ENCODE results near the gene TECTA.

TECTA gene

GRCh38 chr11:121091492-121092152 lies 9.4 kb upstream of the TECTA start:
- H4K20me1 ChIP-seq (ENCODE audit: insufficient read depth, low read length): no peaks in the 10 kb centered on the region
- no peak for TF ChIP-seq EZH2 (optimal IDR thresholded peaks at IDR 0.05; ENCODE audit: low read depth, low read length)
- no peak for TF ChIP-seq CTCF (IDR thresholded peaks at IDR 0.05; ENCODE audit: low read length)
- H3K36me3 ChIP-seq (replicated peaks; ENCODE audit: insufficient read depth, low read length): no peaks in the 10 kb centered on the region
- no peaks in the 10 kb centered on the region for H3K27me3 ChIP-seq (replicated peaks; ENCODE audit: insufficient read depth, low read length)
- H3K4me1 ChIP-seq (ENCODE audit: low read length): no peaks in the 10 kb centered on the region
- DNase-seq: no peak
- no peak overlapping the region for H3K9ac ChIP-seq (ENCODE audit: low read length)
- no peaks in the 10 kb centered on the region for H3K79me2 ChIP-seq (ENCODE audit: low read length)
- no peaks in the 10 kb centered on the region for H3K9me2 ChIP-seq (replicated peaks; ENCODE audit: insufficient read depth, low read length)
- no peak overlapping the region for H3K27ac ChIP-seq (ENCODE audit: low read length)
- no peaks in the 10 kb centered on the region for H3F3A ChIP-seq (ENCODE audit: insufficient read depth, low read length)
- H3K9me3 ChIP-seq (replicated peaks; ENCODE audit: insufficient read depth, low read length): no peaks in the 10 kb centered on the region
- no peak overlapping the region for H2AFZ ChIP-seq (ENCODE audit: low read length)
- H3K4me3 ChIP-seq (ENCODE audit: low read length): no peak overlapping the region
- H3K4me2 ChIP-seq (ENCODE audit: low read depth, low read length): no peak overlapping the region

- no peaks in the 10 kb centered on the region for H3K27me3 ChIP-seq (replicated peaks; ENCODE audit: insufficient read depth, low read length)
- no peaks in the 10 kb centered on the region for H3K4me1 ChIP-seq (ENCODE audit: low read length)
- no peaks in the 10 kb centered on the region for H3K36me3 ChIP-seq (replicated peaks; ENCODE audit: insufficient read depth, low read length)
- no peaks in the 10 kb centered on the region for H4K20me1 ChIP-seq (ENCODE audit: insufficient read depth, low read length)
- H3K9ac ChIP-seq (ENCODE audit: low read length): no peak overlapping the region
- H2AFZ ChIP-seq (ENCODE audit: low read length): no peak overlapping the region
- H3K4me2 ChIP-seq (ENCODE audit: low read depth, low read length): no peak overlapping the region
- no peak for TF ChIP-seq EZH2phosphoT487 (IDR thresholded peaks at IDR 0.05; ENCODE audit: low read length)
- no peak for TF ChIP-seq EZH2 (optimal IDR thresholded peaks at IDR 0.05; ENCODE audit: low read depth, low read length)
- no peaks in the 10 kb centered on the region for H3K79me2 ChIP-seq (ENCODE audit: low read length)
- no peak overlapping the region for H3K27ac ChIP-seq (ENCODE audit: low read length)
- no peaks in the 10 kb centered on the region for H3K9me3 ChIP-seq (replicated peaks; ENCODE audit: insufficient read depth, low read length)
- H3K4me3 ChIP-seq (ENCODE audit: low read length): no peak overlapping the region
- no peaks in the 10 kb centered on the region for H3K9me2 ChIP-seq (replicated peaks; ENCODE audit: insufficient read depth, low read length)
- H3F3A ChIP-seq (ENCODE audit: insufficient read depth, low read length): no peaks in the 10 kb centered on the region
- no peak for DNase-seq
Observed at GRCh38 chr11:121095561-121095960, 5.5 kb upstream of the TECTA start.

- Histone ChIP-seq H3F3A (ENCODE audit: insufficient read depth, low read length) (no peaks in the 10 kb centered on the region), H3K79me2 (ENCODE audit: low read length) (no peaks in the 10 kb centered on the region), H3K4me3 (ENCODE audit: low read length) (no peak overlapping the region), H3K27me3 (replicated peaks; ENCODE audit: insufficient read depth, low read length) (no peaks in the 10 kb centered on the region), H3K4me2 (ENCODE audit: low read depth, low read length) (no peak overlapping the region), H4K20me1 (ENCODE audit: insufficient read depth, low read length) (no peaks in the 10 kb centered on the region), H3K9me3 (replicated peaks; ENCODE audit: insufficient read depth, low read length) (no peaks in the 10 kb centered on the region), H3K9ac (ENCODE audit: low read length) (no peak overlapping the region), H2AFZ (ENCODE audit: low read length) (no peak overlapping the region), H3K36me3 (replicated peaks; ENCODE audit: insufficient read depth, low read length) (no peaks in the 10 kb centered on the region), H3K9me2 (replicated peaks; ENCODE audit: insufficient read depth, low read length) (no peaks in the 10 kb centered on the region), H3K4me1 (ENCODE audit: low read length) (no peaks in the 10 kb centered on the region), H3K27ac (ENCODE audit: low read length) (no peak overlapping the region)
- TF ChIP-seq CTCF (IDR thresholded peaks at IDR 0.05; ENCODE audit: low read length): no peak
- TF ChIP-seq EZH2 (optimal IDR thresholded peaks at IDR 0.05; ENCODE audit: low read depth, low read length): no peak
- TF ChIP-seq EZH2phosphoT487 (IDR thresholded peaks at IDR 0.05; ENCODE audit: low read length): no peak
- DNase-seq: no peak
Observed at GRCh38 chr11:121099364-121099763, 1.7 kb upstream of the TECTA start.

GRCh38 chr11:121099885-121100284 lies 1.2 kb upstream of the TECTA start:
- H3K4me2 ChIP-seq (ENCODE audit: low read depth, low read length): no peak overlapping the region
- no peak overlapping the region for H3K9ac ChIP-seq (ENCODE audit: low read length)
- no peaks in the 10 kb centered on the region for H3K4me1 ChIP-seq (ENCODE audit: low read length)
- no peaks in the 10 kb centered on the region for H3F3A ChIP-seq (ENCODE audit: insufficient read depth, low read length)
- H4K20me1 ChIP-seq (ENCODE audit: insufficient read depth, low read length): no peaks in the 10 kb centered on the region
- no peaks in the 10 kb centered on the region for H3K9me2 ChIP-seq (replicated peaks; ENCODE audit: insufficient read depth, low read length)
- no peak overlapping the region for H3K4me3 ChIP-seq (ENCODE audit: low read length)
- no peaks in the 10 kb centered on the region for H3K36me3 ChIP-seq (replicated peaks; ENCODE audit: insufficient read depth, low read length)
- H2AFZ ChIP-seq (ENCODE audit: low read length): no peak overlapping the region
- DNase-seq: no peak
- H3K27ac ChIP-seq (ENCODE audit: low read length): no peak overlapping the region
- no peaks in the 10 kb centered on the region for H3K27me3 ChIP-seq (replicated peaks; ENCODE audit: insufficient read depth, low read length)
- TF ChIP-seq CTCF (IDR thresholded peaks at IDR 0.05; ENCODE audit: low read length): no peak
- no peak for TF ChIP-seq EZH2phosphoT487 (IDR thresholded peaks at IDR 0.05; ENCODE audit: low read length)
- TF ChIP-seq EZH2 (optimal IDR thresholded peaks at IDR 0.05; ENCODE audit: low read depth, low read length): no peak
- H3K79me2 ChIP-seq (ENCODE audit: low read length): no peaks in the 10 kb centered on the region
- no peaks in the 10 kb centered on the region for H3K9me3 ChIP-seq (replicated peaks; ENCODE audit: insufficient read depth, low read length)

Measured in MM.1S (cell line).